Fibroblast of lung (primary cell): Measurements from ENCODE around the gene RAB6A. TPM values are rescaled to one million over a fixed set of nuclear protein-coding genes. Genes with fewer than 3 reads are reported as not detected.
"Not testable (repeated sequence)": the region's sequence is repeated elsewhere in the genome, so short reads cannot be mapped to it uniquely, and the experiment has no call there.

Experiments
- DNase-seq, 2 donors: peaks; one replicate each; pipeline versions ENCODE4 v3.0.0 to v3.0.0-alpha.2; 2010; ENCODE audit warnings: low read depth in 2 of 2
- H2AFZ ChIP-seq: 2 replicates; pipeline ENCODE4 v1.5.1; 2012; ENCODE audit warnings: low read length, control low read depth, inconsistent platforms
- H3K27ac ChIP-seq: 2 replicates; pipeline ENCODE4 v1.5.1; 2011; ENCODE audit warnings: low read length, control low read depth; ENCODE audit not compliant: insufficient read depth
- H3K27me3 ChIP-seq: 2 replicates; pipeline ENCODE4 v1.5.1; 2011; ENCODE audit warnings: mild to moderate bottlenecking, low read length; ENCODE audit not compliant: control insufficient read depth, insufficient read depth
- H3K36me3 ChIP-seq: 2 replicates; pipeline ENCODE4 v1.5.1; 2011; ENCODE audit warnings: low read length; ENCODE audit not compliant: control insufficient read depth, insufficient read depth
- H3K4me1 ChIP-seq: 2 replicates; pipeline ENCODE4 v1.5.1; 2011; ENCODE audit warnings: low read length; ENCODE audit not compliant: control insufficient read depth, insufficient read depth; ENCODE audit errors: extremely low read depth
- H3K4me2 ChIP-seq: 2 replicates; pipeline ENCODE4 v1.5.1; 2011; ENCODE audit warnings: low read length, control low read depth; ENCODE audit not compliant: insufficient read depth; ENCODE audit errors: extremely low read depth
- H3K4me3 ChIP-seq, 4 experiments: fragments of 200-600 bp in 1 of 4; sonication (generic) in 1 of 4; replicated peaks in 1 of 4; 2 replicates each; pipeline ENCODE4 v1.5.1; 2011 to 2016; ENCODE audit warnings: low read length in 4 of 4, low read depth in 3 of 4, mild to moderate bottlenecking in 3 of 4, control low read depth in 2 of 4, inconsistent platforms in 1 of 4, mixed read lengths in 1 of 4; ENCODE audit not compliant: insufficient read depth in 1 of 4; ENCODE audit errors: control extremely low read depth in 1 of 4
- H3K79me2 ChIP-seq: 2 replicates; pipeline ENCODE4 v1.5.1; 2012; ENCODE audit warnings: mild to moderate bottlenecking, low read length, inconsistent platforms; ENCODE audit not compliant: control insufficient read depth, insufficient read depth
- H3K9ac ChIP-seq: 2 replicates; pipeline ENCODE4 v1.5.1; 2011; ENCODE audit warnings: mild to moderate bottlenecking, low read length, control low read depth; ENCODE audit not compliant: insufficient read depth
- H3K9me3 ChIP-seq: 2 replicates; pipeline ENCODE4 v1.5.1; 2012; ENCODE audit warnings: low read depth, low read length; ENCODE audit not compliant: control insufficient read depth, insufficient read depth
- H4K20me1 ChIP-seq: 2 replicates; pipeline ENCODE4 v1.5.1; 2011; ENCODE audit warnings: low read length; ENCODE audit not compliant: control insufficient read depth, insufficient read depth; ENCODE audit errors: extremely low read depth
- CTCF ChIP-seq, 2 donors: IDR thresholded peaks in 1 of 2; conservative IDR thresholded peaks in 1 of 2; 1 replicate in 1 of 2; 2 replicates in 1 of 2; pipeline ENCODE4 v1.5.1; 2011 to 2012; ENCODE audit warnings: low read length in 2 of 2, control low read depth in 1 of 2, inconsistent platforms in 1 of 2, low read depth in 1 of 2, mild to moderate bottlenecking in 1 of 2
- EZH2 ChIP-seq: IDR thresholded peaks from 2 replicates; pipeline ENCODE4 v1.5.1; 2012; ENCODE audit warnings: low read length, control low read depth, mild to moderate bottlenecking; ENCODE audit errors: missing control alignments
- polyA plus RNA-seq, 2 donors: library from polyadenylated mRNA; depleted of rRNA in 1 of 2; stranded (reverse) in 1 of 2; unstranded in 1 of 2; fragments of >200 nt; gene quantifications; 2 replicates each; pipeline ENCODE4 v1.2.1, GENCODE V29; 2011 to 2012; ENCODE audit warnings: missing spikeins in 1 of 2
- total RNA-seq: library from RNA; depleted of rRNA; stranded (reverse); fragments of >200 nt; gene quantifications from 2 replicates; pipeline ENCODE4 v1.2.1, GENCODE V29; 2014

RAB6A gene
- total and polyA plus RNA-seq, 2 donors (not counting 1 experiment from before 2014, with no cell fraction given): 103 to 255 TPM

- Histone ChIP-seq H3K36me3 (no peaks in the 10 kb centered on the region), H3K4me3 (no peak overlapping the region), H3K9ac (no peak overlapping the region), H4K20me1 (no peaks in the 10 kb centered on the region), H3K79me2 (peaks cover 91% of the 10 kb centered on the region), H3K27ac (no peak overlapping the region), H3K4me1 (no peaks in the 10 kb centered on the region), H3K27me3 (no peaks in the 10 kb centered on the region), H2AFZ (no peak overlapping the region), H3K9me3 (no peaks in the 10 kb centered on the region), H3K4me2 (no peak overlapping the region)
- peak in 1 of 2 donors; percentile 32 for DNase-seq
- no peak for TF ChIP-seq EZH2
- no peak for TF ChIP-seq CTCF (conservative IDR thresholded peaks at IDR 0.05 in 1 of 2, IDR thresholded peaks at IDR 0.05 in 1 of 2; ENCODE audit: low read depth in 1 of 2, low read length in 2 of 2)
These were observed 8.0 kb downstream of the RAB6A start for GRCh38 chr11:73752903-73753302.

- Histone ChIP-seq H3K27me3 (no peaks in the 10 kb centered on the region), H3K4me1 (no peaks in the 10 kb centered on the region), H3K36me3 (no peaks in the 10 kb centered on the region), H3K27ac (no peak overlapping the region), H3K9me3 (no peaks in the 10 kb centered on the region), H4K20me1 (no peaks in the 10 kb centered on the region), H3K79me2 (peaks cover 91% of the 10 kb centered on the region), H2AFZ (no peak overlapping the region), H3K4me2 (no peak overlapping the region), H3K9ac (no peak overlapping the region), H3K4me3 (no peak overlapping the region)
- DNase-seq: peak in 1 of 2 donors; percentile 68
- no peak for TF ChIP-seq CTCF (conservative IDR thresholded peaks at IDR 0.05 in 1 of 2, IDR thresholded peaks at IDR 0.05 in 1 of 2; ENCODE audit: low read depth in 1 of 2, low read length in 2 of 2)
- no peak for TF ChIP-seq EZH2
These were observed 8.5 kb downstream of the RAB6A start for GRCh38 chr11:73752216-73752867.

GRCh38 chr11:73750862-73751261, 10.0 kb downstream of the RAB6A start:
- H3K79me2 ChIP-seq: peaks cover 93% of the 10 kb centered on the region
- H3K27me3 ChIP-seq, H3K4me1 ChIP-seq, H3K36me3 ChIP-seq, H3K4me3 ChIP-seq, H3K9ac ChIP-seq, H4K20me1 ChIP-seq, H3K4me2 ChIP-seq, H2AFZ ChIP-seq, H3K27ac ChIP-seq, H3K9me3 ChIP-seq, DNase-seq: not testable (repeated sequence)
